K562 (cell line): ENCODE measurements around the gene PLTP. TPM values are rescaled to one million over a fixed set of nuclear protein-coding genes. Genes with fewer than 3 reads are reported as not detected.

Experiments used
- CHD1 ChIP-seq: fragments of 200-600 bp; sonication (generic); IDR thresholded peaks from one replicate; pipeline ENCODE4 v1.6.1; 2012; ENCODE audit warnings: mild to moderate bottlenecking, moderate library complexity, low read length, inconsistent platforms
- CSDE1 ChIP-seq, 2 experiments: fragments of 450-650 bp; IDR thresholded peaks; 2 replicates each; pipeline ENCODE4 v1.6.1; 2016; ENCODE audit warnings: mild to moderate bottlenecking in 1 of 2
- EZH2 ChIP-seq: IDR thresholded peaks from 2 replicates; pipeline ENCODE4 v1.6.1; 2012; ENCODE audit warnings: low read depth, mild to moderate bottlenecking, inconsistent platforms, low read length, borderline replicate concordance
- IFI16 ChIP-seq: fragments of 250-450 bp; sonication (Bioruptor Pico); IDR thresholded peaks from 2 replicates; pipeline ENCODE4 v2.1.2; 2022; ENCODE audit warnings: mild to moderate bottlenecking, inconsistent platforms
- KDM1A ChIP-seq, 2 experiments: fragments of 450-650 bp; IDR thresholded peaks; 2 replicates each; pipeline ENCODE4 v1.6.1; 2016; ENCODE audit warnings: mild to moderate bottlenecking in 2 of 2
- RBFOX2 ChIP-seq: fragments of 200-400 bp; formaldehyde crosslinking; IDR thresholded peaks from 2 replicates; pipeline ENCODE4 v1.6.1; 2017; ENCODE audit warnings: low read depth, mild to moderate bottlenecking, low read length, moderate library complexity
- RERE ChIP-seq: sonication (generic); formaldehyde crosslinking; IDR thresholded peaks from 2 replicates; pipeline ENCODE4 v1.8.0; 2023; ENCODE audit warnings: missing genetic modification reagents, mild to moderate bottlenecking, borderline replicate concordance
- RFX5 ChIP-seq: IDR thresholded peaks from 2 replicates; pipeline ENCODE4 v1.6.1; 2011; ENCODE audit warnings: low read depth, mild to moderate bottlenecking, improper control_type of control experiment, low read length
- TRIM25 ChIP-seq: fragments of 450-650 bp; IDR thresholded peaks from 2 replicates; pipeline ENCODE4 v1.7.0; 2016; ENCODE audit warnings: borderline replicate concordance
- ZNF316 ChIP-seq: fragments of 450-650 bp; IDR thresholded peaks from 2 replicates; pipeline ENCODE4 v1.6.1; 2016
- ZNF407 ChIP-seq: fragments of 450-650 bp; IDR thresholded peaks from 2 replicates; pipeline ENCODE4 v1.6.1; 2016; ENCODE audit warnings: low read depth
- ZNF584 ChIP-seq: fragments of 200-800 bp; sonication (Bioruptor generic); IDR thresholded peaks from 2 replicates; pipeline ENCODE4 v1.6.1; 2016; ENCODE audit warnings: low read depth, mild to moderate bottlenecking, missing genetic modification characterization, missing compliant biosample characterization
- polyA plus RNA-seq, 8 experiments: library from polyadenylated mRNA; depleted of rRNA in 4 of 8; stranded (reverse) in 5 of 8; unstranded in 3 of 8; fragments of >200 nt; fragmentation: Nextera tagmentation in 2 of 8; fragmentation: Illumina TruSeq in 1 of 8; extraction: Ambion mirVana in 2 of 8; extraction: Trizol in 1 of 8; gene quantifications; 2 replicates each; pipeline versions ENCODE4 v1.2.1 to v1.2.3, GENCODE V29; 2011 to 2014; ENCODE audit warnings: inconsistent platforms in 1 of 8, missing spikeins in 1 of 8
- total RNA-seq, 7 experiments: library from RNA; depleted of rRNA in 6 of 7; stranded (reverse); fragments of >200 nt in 6 of 7; fragmentation: Illumina TruSeq in 2 of 7; extraction: Trizol in 2 of 7; gene quantifications; 2 replicates each; pipeline versions ENCODE4 v1.2.1 to v1.2.3, GENCODE V29; 2011 to 2021; ENCODE audit warnings: low replicate concordance in 1 of 7

The PLTP gene
- total and polyA plus RNA-seq, 9 of the 15 experiments (the other 6 are each of a cell fraction or from before 2014, with no cell fraction given) = 2.8 to 29.3 (median 17.6) TPM

- no peak for TF ChIP-seq TRIM25
- no peak for TF ChIP-seq IFI16 (CRISPR knock-in tag)
- no peak for TF ChIP-seq ZNF407
- peak; percentile 37 for TF ChIP-seq RBFOX2
- TF ChIP-seq EZH2 = no peak
- no peak for TF ChIP-seq ZNF316
- TF ChIP-seq RFX5 = no peak
- no peak for TF ChIP-seq CHD1
- no peak for TF ChIP-seq ZNF584 (CRISPR knock-in tag)
- TF ChIP-seq CSDE1 (IDR thresholded peaks at IDR 0.05) = no peak
- TF ChIP-seq KDM1A (IDR thresholded peaks at IDR 0.05) = no peak
- TF ChIP-seq RERE (CRISPR knock-in tag) = no peak
These were observed 34.4 kb upstream of the PLTP start (continued) for GRCh38 chr20:45946149-45946970.
